HFF-Myc (cell line): Measurements from ENCODE around the gene TRPC4.

ENCODE experiments used
- DNase-seq: peaks from one replicate; pipeline ENCODE4 v3.0.0-alpha.2; 2011; ENCODE audit warnings: low read depth; ENCODE audit errors: extremely low read depth
- H3K4me3 ChIP-seq: replicated peaks from 2 replicates; pipeline ENCODE4 v1.5.1; 2011; ENCODE audit warnings: low read depth, mild to moderate bottlenecking, control low read depth, low read length
- TF ChIP-seq, protein P1 (sequence below): IDR thresholded peaks from 2 replicates; pipeline ENCODE4 v1.5.1; 2012; ENCODE audit warnings: mild to moderate bottlenecking, low read depth, low read length, control low read depth; ENCODE audit errors: missing control alignments

TRPC4 gene

DNA sequence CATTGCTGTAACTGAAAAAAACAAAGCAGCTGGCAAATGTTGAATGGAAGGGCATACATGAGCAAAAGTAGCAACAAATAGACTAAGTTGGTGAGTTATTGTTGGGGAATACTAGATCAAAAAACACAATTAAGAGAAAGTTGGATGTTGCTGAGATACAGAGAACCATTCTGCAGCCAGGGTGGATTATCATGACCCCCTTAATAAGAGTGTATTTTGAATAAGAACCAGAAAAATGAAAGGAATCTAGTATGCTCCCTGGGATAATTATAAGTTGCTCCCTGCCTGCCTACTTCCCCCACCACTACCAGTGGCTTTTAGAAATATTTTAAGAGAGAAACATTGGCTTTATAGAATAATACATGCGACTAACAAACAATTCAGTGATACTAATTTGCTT lies 14.5 kb upstream of the TRPC4 start:
- no peak for DNase-seq
- H3K4me3 ChIP-seq: no peak overlapping the region
- TF ChIP-seq, protein P1, sequence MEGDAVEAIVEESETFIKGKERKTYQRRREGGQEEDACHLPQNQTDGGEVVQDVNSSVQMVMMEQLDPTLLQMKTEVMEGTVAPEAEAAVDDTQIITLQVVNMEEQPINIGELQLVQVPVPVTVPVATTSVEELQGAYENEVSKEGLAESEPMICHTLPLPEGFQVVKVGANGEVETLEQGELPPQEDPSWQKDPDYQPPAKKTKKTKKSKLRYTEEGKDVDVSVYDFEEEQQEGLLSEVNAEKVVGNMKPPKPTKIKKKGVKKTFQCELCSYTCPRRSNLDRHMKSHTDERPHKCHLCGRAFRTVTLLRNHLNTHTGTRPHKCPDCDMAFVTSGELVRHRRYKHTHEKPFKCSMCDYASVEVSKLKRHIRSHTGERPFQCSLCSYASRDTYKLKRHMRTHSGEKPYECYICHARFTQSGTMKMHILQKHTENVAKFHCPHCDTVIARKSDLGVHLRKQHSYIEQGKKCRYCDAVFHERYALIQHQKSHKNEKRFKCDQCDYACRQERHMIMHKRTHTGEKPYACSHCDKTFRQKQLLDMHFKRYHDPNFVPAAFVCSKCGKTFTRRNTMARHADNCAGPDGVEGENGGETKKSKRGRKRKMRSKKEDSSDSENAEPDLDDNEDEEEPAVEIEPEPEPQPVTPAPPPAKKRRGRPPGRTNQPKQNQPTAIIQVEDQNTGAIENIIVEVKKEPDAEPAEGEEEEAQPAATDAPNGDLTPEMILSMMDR: no peak

DNA sequence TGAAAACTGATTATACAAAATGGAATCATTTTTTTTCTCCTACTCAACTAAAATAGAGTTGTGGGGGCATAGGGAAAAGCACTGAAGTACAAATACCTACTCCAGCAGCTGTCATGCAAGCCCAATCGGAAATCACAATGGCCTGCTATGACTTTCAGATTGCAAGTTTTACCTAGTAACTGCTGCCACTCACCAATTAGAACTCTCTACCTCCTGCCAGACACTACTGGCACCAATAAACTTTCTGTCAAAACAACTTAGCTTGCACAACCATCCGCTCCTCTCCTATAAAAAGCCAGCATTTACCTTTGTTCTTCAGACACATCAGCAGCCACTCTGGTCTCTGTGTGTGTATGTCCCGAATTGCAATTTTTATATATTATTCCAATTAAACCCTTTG lies 9.3 kb upstream of the TRPC4 start:
- TF ChIP-seq, protein P1: no peak
- no peak for DNase-seq
- H3K4me3 ChIP-seq: no peak overlapping the region

DNA sequence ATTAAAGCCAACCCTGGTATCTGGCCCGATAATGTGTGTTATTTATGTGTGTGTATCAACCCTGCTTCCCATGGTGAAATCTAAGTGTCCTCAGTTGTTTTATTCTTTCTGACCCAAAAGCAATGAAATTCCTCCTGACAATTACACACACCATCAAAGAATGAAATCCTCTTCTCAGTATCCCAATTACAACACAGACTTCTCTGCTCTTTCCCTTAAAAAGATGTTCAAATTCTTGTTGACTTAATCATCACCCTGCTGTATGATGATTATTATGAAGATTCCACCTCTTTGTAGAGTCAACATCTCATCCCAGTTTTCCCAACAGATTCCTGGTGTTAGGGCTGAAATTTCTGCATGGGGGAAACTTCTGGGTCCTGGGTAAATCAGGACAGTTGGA lies 8.9 kb upstream of the TRPC4 start:
- no peak overlapping the region for H3K4me3 ChIP-seq
- no peak for DNase-seq
- TF ChIP-seq, protein P1: no peak

DNA sequence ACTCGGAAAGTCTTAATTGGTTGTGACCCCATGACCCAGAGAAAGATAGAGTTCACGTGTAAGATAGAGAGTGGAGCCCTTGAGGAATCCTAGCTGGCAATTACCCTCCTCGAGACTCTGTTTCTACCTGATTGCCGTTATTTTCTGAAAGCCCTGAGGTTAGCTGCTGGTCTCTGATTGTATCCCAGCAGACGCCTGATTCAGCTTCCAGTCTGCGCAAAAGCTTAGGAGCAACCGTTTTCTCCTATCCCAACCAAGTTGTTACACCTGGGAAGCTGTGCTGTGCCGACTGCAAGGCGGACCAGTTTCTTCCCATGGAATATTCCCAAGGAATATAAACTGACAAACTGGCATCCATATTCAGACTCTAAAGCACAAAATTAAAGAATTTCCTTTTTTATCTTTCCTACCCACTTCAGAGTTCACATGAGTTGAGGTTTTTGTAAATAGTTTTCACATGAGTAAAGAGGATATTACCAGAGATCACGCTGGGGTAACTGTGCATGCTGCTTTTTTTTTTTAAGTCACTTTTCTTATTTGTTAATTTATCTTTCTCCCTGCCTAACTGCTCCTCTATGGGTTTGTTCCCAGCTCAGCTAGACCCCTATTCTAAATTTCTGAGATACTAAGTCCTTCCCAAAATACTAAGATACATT lies 1.5 kb upstream of the TRPC4 start:
- DNase-seq: peak; percentile 33
- TF ChIP-seq, protein P1: no peak
- H3K4me3 ChIP-seq: peak overlapping the region; percentile 5; the same call in 1 of the 2 replicates

DNA sequence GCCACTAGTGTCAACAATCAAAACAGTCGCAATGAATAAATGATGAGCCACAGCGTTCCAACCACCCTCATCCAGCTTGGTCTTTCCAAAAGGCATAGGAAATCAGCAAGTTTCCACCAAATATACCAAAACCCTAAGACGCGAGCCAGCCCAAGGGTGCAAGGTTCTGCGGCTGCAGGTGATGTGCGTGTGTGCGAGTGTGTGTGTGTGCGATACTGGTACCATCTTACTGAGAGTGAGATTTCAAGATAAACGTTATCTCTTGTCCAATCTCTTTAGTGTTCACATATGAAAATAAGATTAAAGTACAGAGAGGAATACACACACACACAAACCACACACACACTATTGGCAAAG lies 895 bp upstream of the TRPC4 start:
- TF ChIP-seq, protein P1: no peak
- no peak for DNase-seq
- peak overlapping the region; percentile 64 for H3K4me3 ChIP-seq

DNA sequence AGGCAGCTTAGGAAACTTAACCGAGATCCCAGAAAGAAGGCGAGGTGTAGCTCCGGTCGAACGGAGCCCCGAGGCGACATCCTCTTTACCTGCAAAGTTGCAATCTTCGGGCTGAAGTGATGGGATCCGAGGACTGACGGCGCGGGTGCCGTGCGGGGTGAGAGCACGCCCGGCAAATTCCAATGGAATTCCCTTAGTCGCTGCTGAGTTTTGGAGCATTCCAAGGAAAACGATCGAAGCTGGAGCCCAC lies 141 bp downstream of the TRPC4 start:
- peak overlapping the region; percentile 64 for H3K4me3 ChIP-seq
- no peak for DNase-seq
- TF ChIP-seq, protein P1: no peak
